HEK293T (cell line): Measurements from ENCODE around the gene ONECUT2.

Experiments used
- CTCF ChIA-PET: fragments of 350-600 bp; formaldehyde crosslinking; extraction: SDS; loops from one replicate; lab custom pipeline; 2021; ENCODE audit warnings: antibody characterized with exemption, inconsistent platforms; lab: Yijun Ruan, JAX
- POLR2A ChIA-PET: fragments of 350-600 bp; formaldehyde crosslinking; extraction: SDS; loops from one replicate; lab custom pipeline; 2020; ENCODE audit warnings: antibody characterized with exemption, inconsistent platforms; lab: Yijun Ruan, JAX
- DNase-seq: peaks from one replicate; pipeline ENCODE4 v3.0.0; 2012; ENCODE audit warnings: mixed read lengths; ENCODE audit errors: extremely low spot score
- ARNT ChIP-seq: fragments of 450-650 bp; IDR thresholded peaks from 2 replicates; pipeline ENCODE4 v1.6.1; 2017; ENCODE audit warnings: mild to moderate bottlenecking
- BHLHE40 ChIP-seq: fragments of 450-650 bp; IDR thresholded peaks from 2 replicates; pipeline ENCODE4 v1.6.1; 2016; ENCODE audit warnings: mild to moderate bottlenecking, moderate library complexity, borderline replicate concordance
- CTBP1 ChIP-seq: fragments of 450-650 bp; IDR thresholded peaks from 2 replicates; pipeline ENCODE4 v1.6.1; 2016; ENCODE audit warnings: borderline replicate concordance
- ELF4 ChIP-seq: fragments of 450-650 bp; IDR thresholded peaks from 2 replicates; pipeline ENCODE4 v1.6.1; 2017; ENCODE audit warnings: antibody characterized with exemption
- FOXA1 ChIP-seq: fragments of 450-650 bp; IDR thresholded peaks from 2 replicates; pipeline ENCODE4 v1.6.1; 2016; ENCODE audit warnings: mild to moderate bottlenecking
- FOXM1 ChIP-seq: fragments of 450-650 bp; IDR thresholded peaks from 2 replicates; pipeline ENCODE4 v1.6.1; 2017; ENCODE audit warnings: mild to moderate bottlenecking, borderline replicate concordance
- HDGF ChIP-seq: fragments of 450-650 bp; IDR thresholded peaks from 2 replicates; pipeline ENCODE4 v1.6.1; 2017; ENCODE audit warnings: antibody characterized with exemption, borderline replicate concordance
- L3MBTL2 ChIP-seq: fragments of 450-650 bp; conservative IDR thresholded peaks from 2 replicates; pipeline ENCODE4 v1.6.1; 2016; ENCODE audit warnings: mild to moderate bottlenecking
- LEF1 ChIP-seq: fragments of 450-650 bp; IDR thresholded peaks from 2 replicates; pipeline ENCODE4 v1.6.1; 2017; ENCODE audit warnings: mild to moderate bottlenecking, borderline replicate concordance
- NFRKB ChIP-seq: fragments of 450-650 bp; IDR thresholded peaks from 2 replicates; pipeline ENCODE4 v1.6.1; 2016; ENCODE audit warnings: mild to moderate bottlenecking, moderate library complexity
- SP1 ChIP-seq: fragments of 450-650 bp; IDR thresholded peaks from 2 replicates; pipeline ENCODE4 v1.6.1; 2017
- SUZ12 ChIP-seq: fragments of 450-650 bp; IDR thresholded peaks from 2 replicates; pipeline ENCODE4 v1.6.1; 2016; ENCODE audit warnings: mild to moderate bottlenecking
- TARDBP ChIP-seq: fragments of 450-650 bp; IDR thresholded peaks from 2 replicates; pipeline ENCODE4 v1.6.1; 2016
- ZNF384 ChIP-seq: fragments of 450-650 bp; IDR thresholded peaks from 2 replicates; pipeline ENCODE4 v1.6.1; 2016
- TF ChIP-seq, protein P1 (sequence below): fragments of 450-650 bp; IDR thresholded peaks from 2 replicates; pipeline ENCODE4 v1.6.1; 2016

The ONECUT2 gene

DNA sequence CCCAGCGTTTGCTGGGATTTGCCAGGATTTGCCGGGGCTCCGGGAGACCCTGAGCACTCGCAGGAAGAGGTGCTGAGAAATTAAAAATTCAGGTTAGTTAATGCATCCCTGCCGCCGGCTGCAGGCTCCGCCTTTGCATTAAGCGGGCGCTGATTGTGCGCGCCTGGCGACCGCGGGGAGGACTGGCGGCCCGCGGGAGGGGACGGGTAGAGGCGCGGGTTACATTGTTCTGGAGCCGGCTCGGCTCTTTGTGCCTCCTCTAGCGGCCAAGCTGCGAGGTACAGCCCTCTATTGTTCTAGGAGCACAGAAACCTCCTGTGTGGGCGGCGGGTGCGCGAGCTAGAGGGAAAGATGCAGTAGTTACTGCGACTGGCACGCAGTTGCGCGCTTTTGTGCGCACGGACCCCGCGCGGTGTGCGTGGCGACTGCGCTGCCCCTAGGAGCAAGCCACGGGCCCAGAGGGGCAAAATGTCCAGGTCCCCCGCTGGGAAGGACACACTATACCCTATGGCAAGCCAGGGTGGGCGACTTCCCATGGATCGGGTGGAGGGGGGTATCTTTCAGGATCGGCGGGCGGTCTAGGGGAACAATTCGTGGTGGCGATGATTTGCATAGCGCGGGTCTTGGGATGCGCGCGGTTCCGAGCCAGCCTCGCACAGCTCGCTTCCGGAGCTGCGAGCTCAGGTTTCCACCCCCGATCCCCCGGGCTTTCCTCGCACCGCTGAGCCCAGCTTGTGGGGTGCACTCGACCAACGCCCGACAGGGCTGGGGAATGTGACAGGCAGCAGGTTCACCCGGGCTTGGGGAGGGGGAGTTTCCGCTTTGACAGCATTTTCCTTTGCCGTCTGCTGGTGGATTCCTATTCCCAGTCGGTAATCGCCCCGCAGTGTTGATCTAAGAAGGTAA, 2.8 kb downstream of the ONECUT2 start:
- ChIA-PET CTCF (interaction anchor here (0.6 to 1.1 kb wide), 3 partner anchors 63 to 418 kb away, joined by 3 read pairs; no protein-coding TSS in a partner anchor), POLR2A (no interaction called here)
- peak; percentile 65 for DNase-seq
- no peak for TF ChIP-seq FOXM1
- TF ChIP-seq SUZ12, result no peak
- TF ChIP-seq ELF4, result no peak
- TF ChIP-seq ZNF384, result no peak
- TF ChIP-seq, protein P1, sequence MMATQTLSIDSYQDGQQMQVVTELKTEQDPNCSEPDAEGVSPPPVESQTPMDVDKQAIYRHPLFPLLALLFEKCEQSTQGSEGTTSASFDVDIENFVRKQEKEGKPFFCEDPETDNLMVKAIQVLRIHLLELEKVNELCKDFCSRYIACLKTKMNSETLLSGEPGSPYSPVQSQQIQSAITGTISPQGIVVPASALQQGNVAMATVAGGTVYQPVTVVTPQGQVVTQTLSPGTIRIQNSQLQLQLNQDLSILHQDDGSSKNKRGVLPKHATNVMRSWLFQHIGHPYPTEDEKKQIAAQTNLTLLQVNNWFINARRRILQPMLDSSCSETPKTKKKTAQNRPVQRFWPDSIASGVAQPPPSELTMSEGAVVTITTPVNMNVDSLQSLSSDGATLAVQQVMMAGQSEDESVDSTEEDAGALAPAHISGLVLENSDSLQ, result no peak

DNA sequence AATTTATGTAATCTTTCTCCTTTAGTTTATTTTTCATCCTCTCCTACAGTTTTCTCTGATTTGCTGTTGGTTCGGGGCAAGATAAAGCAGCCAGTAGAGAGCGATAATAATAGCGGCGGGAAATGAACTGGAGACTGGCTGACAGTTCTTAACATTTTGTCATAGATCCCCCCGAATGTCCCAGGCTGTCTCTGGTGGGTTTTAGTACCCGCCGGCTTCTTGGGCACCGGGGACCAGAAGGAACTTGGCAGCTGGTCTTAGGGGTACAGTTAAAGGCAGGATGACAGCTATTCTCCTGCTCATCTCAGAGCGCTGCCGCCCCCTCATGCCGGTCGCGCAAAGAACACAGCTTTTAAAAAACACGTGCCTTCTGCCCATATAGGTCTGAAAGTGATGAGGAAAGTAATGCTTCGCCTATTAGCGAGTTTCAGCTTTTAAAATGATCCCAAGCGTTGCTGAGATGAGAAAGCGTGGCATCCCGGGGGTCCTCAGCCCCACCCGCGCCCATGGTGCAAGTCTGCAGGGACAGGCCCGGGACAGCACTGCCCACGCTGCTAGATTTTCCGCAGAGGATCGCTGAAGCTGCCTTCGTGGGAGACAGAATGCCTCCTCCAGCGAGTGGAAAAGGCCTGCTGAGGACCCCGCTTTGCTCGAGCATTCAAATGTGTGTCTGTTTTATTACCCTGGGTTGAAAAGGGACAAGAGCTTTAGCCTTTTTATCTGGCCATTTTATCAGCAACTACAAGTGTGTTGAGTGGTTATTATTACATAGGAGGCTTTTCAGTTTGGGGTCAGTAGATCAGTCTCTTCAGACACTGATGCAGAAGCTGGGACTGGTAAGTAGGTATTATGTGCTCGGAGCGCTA, 3.8 kb downstream of the ONECUT2 start:
- CTCF ChIA-PET, result interaction anchor here (0.7 to 0.9 kb wide), 2 partner anchors 419 to 673 kb away, joined by 3 read pairs; no protein-coding TSS in a partner anchor
- POLR2A ChIA-PET, result no interaction called here
- no peak for TF ChIP-seq HDGF
- TF ChIP-seq TARDBP, result no peak
- no peak for TF ChIP-seq NFRKB
- no peak for TF ChIP-seq ARNT
- TF ChIP-seq CTBP1, result no peak
- no peak for TF ChIP-seq SUZ12
- no peak for DNase-seq

DNA sequence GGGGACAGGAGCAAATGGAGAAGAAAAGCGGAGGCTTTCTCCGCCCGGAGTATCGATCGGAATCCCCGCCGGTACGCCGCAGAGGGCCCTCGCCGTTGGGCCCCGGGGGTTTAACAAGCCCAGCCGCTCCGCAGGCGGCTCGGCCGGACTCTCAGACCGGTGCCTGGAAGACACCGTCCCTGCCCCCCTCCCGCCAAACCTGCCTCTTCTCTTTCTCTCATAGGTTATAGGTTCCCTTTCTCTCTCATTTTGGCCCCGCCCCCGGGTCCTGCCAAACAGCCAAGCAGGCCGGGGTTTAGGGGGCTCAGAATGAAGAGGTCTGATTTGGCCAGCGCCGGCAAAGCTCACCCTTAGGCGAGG, 4.4 kb downstream of the ONECUT2 start:
- no peak for DNase-seq
- ChIA-PET POLR2A (no interaction called here), CTCF (no interaction called here)
- no peak for TF ChIP-seq SP1
- TF ChIP-seq FOXA1, result no peak
- TF ChIP-seq L3MBTL2, result no peak
- TF ChIP-seq SUZ12, result no peak
- no peak for TF ChIP-seq TARDBP
- no peak for TF ChIP-seq CTBP1
- no peak for TF ChIP-seq LEF1
- TF ChIP-seq ZNF384, result no peak
- TF ChIP-seq HDGF, result no peak
- no peak for TF ChIP-seq NFRKB
- TF ChIP-seq, protein P1, result no peak
- TF ChIP-seq BHLHE40, result no peak
- TF ChIP-seq ELF4, result no peak
- no peak for TF ChIP-seq FOXM1

DNA sequence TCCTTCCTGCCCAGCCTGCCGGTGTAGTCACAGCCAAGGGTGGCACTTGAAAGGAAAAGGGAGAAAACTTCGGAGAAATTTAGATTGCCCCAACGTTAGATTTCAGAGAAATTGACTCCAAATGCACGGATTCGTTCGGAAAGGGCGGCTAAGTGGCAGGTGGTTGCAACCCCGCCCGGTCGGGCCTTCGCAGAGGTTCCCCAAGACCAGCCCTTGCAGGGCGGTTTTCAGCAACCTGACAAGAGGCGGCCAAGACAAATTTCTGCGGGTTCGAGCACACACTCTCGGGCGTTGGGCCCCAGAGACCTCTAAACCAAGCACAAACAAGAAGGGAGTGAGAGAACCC, 4.8 kb downstream of the ONECUT2 start:
- CTCF ChIA-PET, result no interaction called here
- no peak for DNase-seq
- TF ChIP-seq FOXA1 (no peak), FOXM1 (no peak), SUZ12 (no peak)
- POLR2A ChIA-PET, result no interaction called here

DNA sequence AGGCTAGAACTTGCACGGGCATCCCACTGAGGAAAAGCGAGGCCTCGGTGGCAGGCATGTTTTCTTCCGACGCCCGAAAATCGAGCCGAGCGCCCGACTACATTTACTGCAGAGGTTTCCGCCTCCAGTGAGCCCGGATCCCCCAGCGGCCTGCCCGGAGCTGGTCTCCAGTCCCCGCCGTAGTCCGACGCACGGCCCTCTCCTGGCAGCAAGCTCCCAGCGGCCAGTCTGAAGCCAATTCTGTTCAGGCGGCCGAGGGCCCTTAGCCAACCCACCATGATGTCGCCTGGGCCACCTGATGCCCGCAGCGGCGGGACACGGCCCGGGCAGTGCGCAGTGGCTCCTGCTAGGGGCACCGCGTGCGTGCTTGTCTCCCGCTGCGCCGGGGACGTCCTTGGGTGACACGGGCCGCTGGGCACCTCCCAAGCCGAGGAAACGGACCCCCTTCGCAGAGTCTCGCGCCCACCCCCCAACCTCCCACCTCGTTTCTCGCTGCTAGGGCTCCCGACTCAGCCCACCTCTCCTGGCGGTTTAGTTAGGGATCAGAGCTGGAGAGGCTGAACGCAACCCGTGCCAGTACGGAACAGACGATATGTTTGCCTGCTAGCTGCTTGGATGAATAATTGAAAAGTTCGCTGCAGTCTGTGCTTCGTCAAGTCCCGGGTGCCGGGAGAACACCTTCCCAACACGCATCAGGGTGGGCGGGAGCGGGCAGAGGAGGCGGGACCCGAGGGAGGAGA, 5.3 kb downstream of the ONECUT2 start:
- TF ChIP-seq SP1 (no peak), BHLHE40 (no peak), TARDBP (no peak)
- ChIA-PET POLR2A (no interaction called here), CTCF (no interaction called here)
- no peak for DNase-seq

DNA sequence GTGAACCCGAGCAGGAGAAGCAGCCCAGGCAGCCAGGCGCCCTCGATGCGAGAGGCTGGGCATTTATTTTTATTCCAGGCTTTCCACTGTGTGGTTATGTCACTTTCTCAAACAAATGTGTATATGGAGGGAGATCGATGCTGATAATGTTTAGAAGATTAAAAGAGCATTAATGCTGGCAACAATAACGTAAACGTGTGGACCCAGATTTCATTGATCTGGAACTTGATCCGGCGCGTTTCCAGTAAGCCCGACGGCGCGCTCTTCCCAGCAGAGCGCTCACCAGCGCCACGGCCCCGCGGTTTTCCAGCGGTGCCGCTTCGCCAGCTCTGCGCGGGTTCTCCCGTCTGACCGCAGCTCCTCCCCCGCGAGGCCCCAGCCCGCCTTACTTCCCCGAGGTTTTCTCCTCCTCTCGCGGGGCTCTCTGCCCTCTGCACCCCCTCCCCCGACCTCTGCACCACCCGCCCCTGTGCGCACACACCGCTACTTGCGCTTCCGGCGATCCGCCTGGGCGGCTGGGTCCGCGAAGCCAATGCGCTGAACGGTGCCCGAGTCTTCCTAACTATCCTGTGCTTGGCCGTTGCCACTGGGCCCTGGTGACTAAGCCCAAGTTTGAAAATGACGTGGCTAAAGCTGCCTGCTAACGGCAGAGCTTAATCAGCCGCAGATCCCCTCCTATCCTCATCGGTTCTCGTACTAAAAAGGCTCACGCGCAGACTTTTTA, 6.1 kb downstream of the ONECUT2 start:
- CTCF ChIA-PET, result no interaction called here
- TF ChIP-seq HDGF, result no peak
- no peak for TF ChIP-seq SP1
- no peak for TF ChIP-seq ELF4
- no peak for TF ChIP-seq FOXA1
- TF ChIP-seq SUZ12, result no peak
- TF ChIP-seq FOXM1, result no peak
- POLR2A ChIA-PET, result no interaction called here
- DNase-seq, result no peak

DNA sequence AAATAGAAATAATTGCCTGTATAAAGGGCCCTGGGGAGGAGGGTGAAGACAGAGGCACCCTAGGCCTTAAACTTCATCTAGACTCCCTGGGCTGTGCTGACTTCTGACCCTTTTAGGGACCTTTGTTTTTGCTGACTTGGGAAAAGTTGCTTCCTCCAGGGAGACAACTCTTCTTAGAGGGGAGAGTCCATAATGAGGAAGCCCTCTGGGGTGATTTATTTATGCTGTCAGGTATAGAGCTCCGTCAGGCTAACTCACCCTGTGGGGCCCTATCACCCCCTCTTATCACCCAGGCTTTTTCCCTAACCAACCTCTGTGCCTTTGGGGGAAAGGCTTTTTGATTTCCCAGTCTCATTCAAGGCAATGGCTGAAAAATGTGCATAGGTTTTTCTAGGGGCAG, 8.1 kb downstream of the ONECUT2 start:
- CTCF ChIA-PET, result no interaction called here
- no peak for DNase-seq
- TF ChIP-seq FOXM1, result no peak
- no peak for TF ChIP-seq ARNT
- POLR2A ChIA-PET, result no interaction called here
